HL-60 (cell line): Measurements from ENCODE around the gene AMMECR1.

Source experiments
- CTCF ChIP-seq: IDR thresholded peaks from one replicate; pipeline ENCODE4 v1.5.1; 2011; ENCODE audit warnings: low read length, control low read depth, inconsistent platforms; ENCODE audit not compliant: insufficient read depth
- GABPA ChIP-seq: IDR thresholded peaks from 2 replicates; pipeline ENCODE4 v1.6.1; 2012; ENCODE audit warnings: low read depth
- POLR2AphosphoS5 ChIP-seq: IDR thresholded peaks from 2 replicates; pipeline ENCODE4 v1.6.1; 2012; ENCODE audit warnings: low read depth
- REST ChIP-seq: IDR thresholded peaks from 2 replicates; pipeline ENCODE4 v1.6.1; 2012; ENCODE audit warnings: low read depth; ENCODE audit not compliant: insufficient replicate concordance

GRCh38 chrX:110251961-110252360, 65.9 kb downstream of the AMMECR1 start:
- TF ChIP-seq CTCF, result no peak
- TF ChIP-seq POLR2AphosphoS5, result no peak
- no peak for TF ChIP-seq GABPA
- no peak for TF ChIP-seq REST
